Measurements from ENCODE around the gene ZNF385D.

Gene ZNF385D

GRCh38 chr3:21585216-21585740 is 165.7 kb downstream of the ZNF385D start:
- DNase-seq: no peak

- DNase-seq: no peak
These were observed 177.7 kb downstream of the ZNF385D start for GRCh38 chr3:21573291-21573690.

DNA sequence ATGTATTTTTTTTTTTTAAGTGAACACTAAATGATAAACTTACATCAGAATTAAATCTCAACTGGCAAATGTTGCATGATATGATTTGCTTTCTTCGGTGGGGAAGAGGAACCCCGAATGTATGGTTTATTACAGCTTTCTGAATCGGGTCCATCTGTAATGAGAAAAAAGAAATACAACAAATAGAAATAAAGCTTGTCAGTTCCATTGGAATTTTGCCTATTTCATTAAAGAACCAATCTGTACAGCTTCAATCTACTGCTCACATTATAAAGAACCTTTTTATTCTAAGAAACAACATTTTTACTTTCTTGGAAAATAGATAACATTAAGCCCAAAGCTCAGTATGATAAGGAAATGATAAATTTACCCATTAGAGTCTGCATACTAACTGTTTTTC is 186.5 kb downstream of the ZNF385D start:
- no peak for DNase-seq

- DNase-seq: no peak
These were observed 188.8 kb downstream of the ZNF385D start for GRCh38 chr3:21562243-21562642.

GRCh38 chr3:21561472-21561871 is 189.5 kb downstream of the ZNF385D start:
- no peak for DNase-seq

DNA sequence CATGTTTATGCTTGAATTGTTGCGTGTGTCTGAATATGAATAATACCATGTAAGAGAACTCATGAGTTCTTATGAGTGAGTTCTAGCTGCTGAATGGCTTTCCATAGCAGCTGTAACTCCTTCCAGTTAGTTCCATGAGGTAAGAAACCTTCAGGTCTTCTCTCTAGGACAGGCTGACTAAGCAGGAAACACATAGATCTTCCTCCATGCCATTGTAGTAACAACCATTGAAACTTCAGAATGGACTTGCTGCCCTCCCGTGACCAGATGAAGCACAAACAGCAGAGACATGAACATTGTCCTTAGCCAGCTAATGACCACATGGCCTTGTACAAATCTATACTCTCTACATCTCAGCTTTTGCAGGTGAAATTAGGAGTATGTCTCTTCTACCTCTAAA is 200.0 kb downstream of the ZNF385D start:
- DNase-seq: no peak

DNA sequence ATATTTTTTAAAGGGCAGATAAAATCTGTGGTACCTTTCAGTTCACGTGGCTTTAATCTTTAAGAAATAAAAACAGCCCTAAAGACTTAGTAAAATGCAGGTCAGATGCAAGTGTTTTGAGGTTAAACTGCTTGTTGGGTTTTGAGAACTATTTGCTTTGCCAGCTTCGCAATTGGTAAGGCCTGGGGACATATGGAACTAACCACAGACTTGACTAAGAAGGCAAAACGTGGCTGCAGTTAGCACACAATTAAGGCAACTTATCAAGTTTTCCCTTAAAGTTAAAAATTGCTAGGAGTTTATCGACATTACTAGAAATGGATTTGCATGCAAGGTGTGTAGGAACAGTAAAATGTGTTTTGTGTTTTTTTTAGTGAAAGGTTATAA is 206.9 kb downstream of the ZNF385D start:
- DNase-seq: peak in 1 of 2 experiments; percentile 16

GRCh38 chr3:21543380-21544075 is 207.5 kb downstream of the ZNF385D start:
- DNase-seq: peak in 1 of 2 experiments; percentile 19

- DNase-seq: no peak
These were observed 208.2 kb downstream of the ZNF385D start for GRCh38 chr3:21542656-21543379.

DNA sequence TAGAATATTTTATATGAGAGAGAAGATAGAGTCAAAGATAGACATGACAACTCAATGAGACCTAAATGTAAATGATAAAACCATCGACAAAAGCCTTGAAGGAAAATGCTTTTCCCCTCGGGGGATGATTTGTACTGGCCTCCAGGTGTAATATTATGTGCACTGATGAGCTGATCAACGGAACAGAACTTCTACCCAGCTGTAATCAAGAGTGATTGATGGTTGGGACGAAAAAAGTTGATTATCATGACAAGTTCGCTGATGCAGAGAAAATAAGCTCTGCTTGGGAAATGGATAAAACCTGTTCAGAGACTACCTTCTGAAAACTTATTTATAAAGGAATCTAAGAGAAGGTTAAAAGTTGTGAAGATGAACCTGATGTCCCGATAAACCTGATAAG is 210.7 kb downstream of the ZNF385D start:
- no peak for DNase-seq

- no peak for DNase-seq
These were observed 216.5 kb downstream of the ZNF385D start for GRCh38 chr3:21534462-21534861.

- peak in 1 of 2 experiments; percentile 31 for DNase-seq
These were observed 218.0 kb downstream of the ZNF385D start for GRCh38 chr3:21533002-21533401.

DNA sequence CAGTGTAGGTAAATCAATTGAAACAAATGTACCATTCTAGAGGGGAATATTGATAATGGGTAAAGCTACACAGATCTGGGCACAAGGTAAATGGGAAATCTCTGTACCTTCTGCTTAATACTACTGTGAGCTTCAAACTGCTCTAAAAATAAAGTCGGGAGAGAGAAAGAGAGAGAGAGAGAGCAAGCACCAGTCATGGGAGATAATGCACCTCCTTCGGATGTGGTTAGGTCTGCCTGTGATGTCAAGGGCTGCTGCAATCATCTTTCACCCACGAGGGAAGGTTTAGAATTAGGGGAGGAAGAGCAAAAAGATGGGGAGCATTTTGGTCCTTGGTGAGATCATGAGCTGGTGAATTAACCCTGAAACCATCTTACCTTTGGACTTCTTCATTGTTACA is 219.1 kb downstream of the ZNF385D start:
- no peak for DNase-seq

DNA sequence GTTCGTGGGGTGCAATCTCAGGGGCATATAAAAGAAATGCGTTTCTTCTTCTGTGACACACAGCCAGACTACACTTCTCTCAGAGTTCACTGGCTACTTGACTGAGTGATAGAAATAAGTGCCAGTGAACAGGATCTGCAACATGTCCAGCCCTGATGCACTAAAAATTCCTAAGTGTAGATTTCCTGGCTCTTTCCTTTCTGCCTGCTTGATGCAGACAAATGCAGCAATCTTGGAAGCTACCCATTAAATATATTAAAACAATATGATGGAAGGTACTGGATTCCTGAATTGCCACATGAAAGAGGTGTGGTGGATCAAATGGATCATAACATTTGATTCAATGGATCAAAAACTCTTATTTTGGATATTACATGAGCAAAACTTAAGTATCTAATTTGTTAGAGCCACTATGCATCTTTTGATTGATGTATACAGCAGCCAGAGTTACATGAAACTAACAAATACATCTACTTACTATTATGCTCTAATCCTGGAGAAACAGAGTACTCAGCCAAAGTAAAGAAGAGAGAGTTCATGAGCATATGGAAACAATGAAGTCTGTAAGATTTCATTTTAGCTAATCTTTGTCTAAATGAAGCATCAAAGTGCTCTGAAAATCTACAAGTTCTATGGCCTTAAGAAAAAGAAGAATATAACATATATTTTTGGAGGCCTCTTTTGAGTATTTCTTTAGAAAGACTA is 222.6 kb downstream of the ZNF385D start:
- DNase-seq: no peak

DNA sequence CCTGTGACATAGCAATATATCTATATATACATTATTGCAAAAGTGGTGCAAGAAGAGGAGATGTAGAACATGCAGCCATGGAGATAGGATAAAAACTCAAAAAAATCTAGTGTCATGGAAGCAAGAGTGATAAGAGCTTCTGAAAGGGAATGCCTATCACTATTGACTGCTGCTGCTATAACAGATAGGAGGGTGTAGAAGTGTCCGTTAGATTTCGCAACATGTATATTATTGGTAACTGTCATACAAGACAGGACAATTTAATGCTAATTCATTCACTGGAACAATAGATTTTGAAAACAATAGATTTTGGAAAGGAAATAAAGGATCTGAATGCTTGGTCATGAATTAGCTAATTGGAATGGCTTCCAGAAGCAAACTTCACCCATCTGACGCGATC is 224.5 kb downstream of the ZNF385D start:
- DNase-seq: no peak

- DNase-seq: no peak
These were observed 226.9 kb downstream of the ZNF385D start for GRCh38 chr3:21524133-21524532.

- no peak for DNase-seq
These were observed 230.7 kb downstream of the ZNF385D start for GRCh38 chr3:21520106-21520963.

DNA sequence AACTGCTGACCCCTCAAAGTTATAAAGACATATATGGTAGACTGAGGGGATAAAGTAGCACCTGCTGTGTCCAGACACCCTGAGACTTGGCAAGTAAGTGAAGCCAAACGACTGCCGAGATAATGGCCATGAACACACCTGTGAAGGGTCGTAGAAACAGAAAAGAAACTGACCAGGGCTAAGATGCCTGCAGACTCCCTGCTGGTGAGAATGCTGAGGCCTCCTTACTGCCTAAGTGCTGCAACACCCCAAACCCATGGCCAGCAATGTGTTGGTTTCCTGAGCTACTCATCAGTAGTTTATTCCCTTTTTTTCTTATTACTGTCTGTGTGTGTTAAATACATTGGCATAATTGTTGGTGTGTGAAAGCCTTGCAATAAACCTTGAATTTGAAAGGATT is 233.8 kb downstream of the ZNF385D start:
- DNase-seq: no peak

GRCh38 chr3:21515417-21515816 is 235.6 kb downstream of the ZNF385D start:
- DNase-seq: no peak

DNA sequence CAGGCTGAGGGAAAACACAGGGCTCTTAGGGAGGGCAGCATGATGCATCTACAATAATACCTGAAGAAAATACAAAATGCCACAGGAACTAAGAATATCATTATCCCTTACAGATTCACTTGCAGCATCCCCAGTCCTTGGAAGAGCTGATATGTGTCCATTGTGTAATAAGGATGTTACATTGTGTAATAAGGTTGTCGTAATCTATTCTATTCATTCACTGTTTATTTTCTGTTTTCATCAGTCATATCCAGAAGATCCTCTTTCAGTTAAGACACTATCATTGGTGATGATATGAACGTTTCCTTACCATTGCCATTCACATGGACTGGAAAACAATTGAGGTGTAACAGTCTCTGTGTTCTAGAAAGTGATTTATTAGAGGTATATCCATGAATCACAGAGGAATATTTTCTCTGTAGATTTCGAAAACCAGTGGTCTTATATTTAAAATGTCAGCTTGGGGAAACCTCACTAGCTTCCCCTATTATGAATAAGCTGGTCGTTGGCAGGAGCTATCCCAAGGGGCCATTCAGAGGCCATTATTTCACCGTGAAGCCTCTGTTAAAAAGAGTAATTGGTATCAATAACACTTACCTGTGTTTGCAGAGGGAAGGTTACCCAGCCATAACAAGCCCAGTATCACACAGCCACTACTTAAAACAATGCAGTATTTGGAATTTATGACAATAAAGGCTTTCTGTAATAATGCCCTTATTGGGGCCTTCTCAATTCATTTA is 241.1 kb downstream of the ZNF385D start:
- no peak for DNase-seq

- DNase-seq: peak; percentile 53 to 62
These were observed 242.8 kb downstream of the ZNF385D start for GRCh38 chr3:21508246-21508645.
